Psoas muscle (tissue), 8 donors: ENCODE measurements around the gene REEP2. TPM values are rescaled to one million over a fixed set of nuclear protein-coding genes. Genes with fewer than 3 reads are reported as not detected.
"Not testable (repeated sequence)": the region's sequence is repeated elsewhere in the genome, so short reads cannot be mapped to it uniquely, and the experiment has no call there.

Experiments used
- ATAC-seq, 4 donors: fragments of 200-7000 bp; cut with Tn5 transposase; one replicate each; pipeline ENCODE4 v1.9.1; 2020; ENCODE audit warnings: moderate library complexity in 3 of 4, mild to moderate bottlenecking in 2 of 4
- DNase-seq, 2 donors: peaks; one replicate each; pipeline ENCODE4 v3.0.0-alpha.2; 2020
- H3K27ac ChIP-seq: fragments of 200-600 bp; one replicate; pipeline ENCODE4 v1.8.0; 2022
- H3K27me3 ChIP-seq, 3 donors: fragments of 200-600 bp in 1 of 3; one replicate each; pipeline versions ENCODE4 v1.6.1 to v1.8.0; 2013 to 2022; ENCODE audit warnings: low read length in 2 of 3, mild to moderate bottlenecking in 2 of 3, moderate library complexity in 1 of 3; ENCODE audit not compliant: insufficient read depth in 3 of 3
- H3K36me3 ChIP-seq, 2 donors: fragments of 200-600 bp in 1 of 2; one replicate each; pipeline versions ENCODE4 v1.6.1 to v1.8.0; 2013 to 2022; ENCODE audit warnings: low read depth in 1 of 2, mild to moderate bottlenecking in 1 of 2, moderate library complexity in 1 of 2; ENCODE audit not compliant: insufficient read depth in 1 of 2
- H3K4me1 ChIP-seq: fragments of 200-600 bp; one replicate; pipeline ENCODE4 v1.8.0; 2022
- H3K4me3 ChIP-seq: fragments of 200-600 bp; one replicate; pipeline ENCODE4 v1.8.0; 2022; ENCODE audit warnings: mild to moderate bottlenecking
- H3K9me3 ChIP-seq: fragments of 200-600 bp; one replicate; pipeline ENCODE4 v1.8.0; 2022
- CTCF ChIP-seq: fragments of 200-600 bp; IDR thresholded peaks from one replicate; pipeline ENCODE4 v1.8.0; 2022; ENCODE audit warnings: antibody characterized with exemption
- WGBS, 3 donors: extraction: QIAGEN DNeasy Blood & Tissue Kit; methylation state at CpG; one replicate each; pipeline versions ENCODE4 v1.1.6 to v1.1.7; 2013; 5-methylcytosine and 5-hydroxymethylcytosine counted together
- intact Hi-C, 2 donors: fragments of 100-400 bp; cut with DNase I; formaldehyde crosslinking; loops; one replicate each; pipeline versions ENCODE4 v1.11.0 to v1.14.2; 2022
- polyA plus RNA-seq, 3 donors: library from polyadenylated mRNA; stranded (reverse); fragments of 200-250 nt; gene quantifications; one replicate each; pipeline ENCODE4 v1.2.3, GENCODE V29; 2013
- total RNA-seq, 4 donors: library from RNA; stranded (reverse); fragmentation: NEBNext Ultra II Directional in 2 of 4; extraction: Animal tissue kit (Norgen Biotek cat#: 25700) in 2 of 4; gene quantifications; one replicate each; pipeline versions ENCODE4 v1.2.1 to v1.2.4, GENCODE V29; 2021 to 2023
- donor health status: healthy with polysubstance abuse.
- donor health status: DM: no; HTN: no; CAD: no; lungs with moderate emphysema.
- donor health status: Bipolar disorder and iron deficiency.
- donor health status: healthy.
- donor health status: DM: yes; HTN: yes; CAD: no.
- donor health status: DM: no; HTN: no; CAD: no.
- donor health status: DM: no; HTN: no; CAD: no.
- donor health status: DM: yes; HTN: yes; CAD: no.

REEP2 gene
- total and polyA plus RNA-seq, 7 donors, result 0.85 to 6.6 (median 2.4) TPM

GRCh38 chr5:138469540-138470321 lies 30.9 kb downstream of the REEP2 start:
- no peak for TF ChIP-seq CTCF
- WGBS, 3 donors, result 50 to 56% (median 52%) methylated on average over 8 of the region's 8 CpGs
- intact Hi-C loops, result loop anchor here in 1 of 2 donors (5.0 kb wide), 1 partner anchor 33 kb away; no protein-coding TSS in a partner anchor
- Histone ChIP-seq H3K9me3 (no peaks in the 10 kb centered on the region), H3K4me3 (no peak overlapping the region), H3K4me1 (peaks cover 5% of the 10 kb centered on the region), H3K36me3 (peaks cover 4 to 6% of the 10 kb centered on the region in 2 donors), H3K27me3 (no peaks in the 10 kb centered on the region), H3K27ac (no peak overlapping the region)
- DNase-seq, result peak in 1 of 2 donors; percentile 39
- peak in 3 of 4 donors; percentile 5 to 15 (median 12) for ATAC-seq

GRCh38 chr5:138470322-138471051 lies 31.6 kb downstream of the REEP2 start:
- TF ChIP-seq CTCF, result no peak
- WGBS, 3 donors, result 74 to 85% (median 77%) methylated on average over 3 of the region's 3 CpGs
- Histone ChIP-seq H3K4me3 (no peak overlapping the region), H3K4me1 (peaks cover 5% of the 10 kb centered on the region), H3K36me3 (peaks cover 4 to 6% of the 10 kb centered on the region in 2 donors), H3K27ac (no peak overlapping the region), H3K9me3 (no peaks in the 10 kb centered on the region), H3K27me3 (no peaks in the 10 kb centered on the region)
- ATAC-seq (peak in 2 of 4 donors; percentile 6 to 7), DNase-seq (no peak)
- intact Hi-C loops, result no loop called here

- H3K27me3 ChIP-seq, result no peaks in the 10 kb centered on the region
- WGBS, 3 donors, result 91 to 96% (median 92%) methylated on average over 2 of the region's 2 CpGs
- intact Hi-C loops, result no loop called here
- ATAC-seq (peak in 1 of 4 donors; percentile 0), DNase-seq (no peak)
- peaks cover 4 to 6% of the 10 kb centered on the region in 2 donors for H3K36me3 ChIP-seq
- H3K4me1 ChIP-seq, result peaks cover 5% of the 10 kb centered on the region
- no peak overlapping the region for H3K4me3 ChIP-seq
- no peak for TF ChIP-seq CTCF
- H3K27ac ChIP-seq, result no peak overlapping the region
- H3K9me3 ChIP-seq, result no peaks in the 10 kb centered on the region
Measured at GRCh38 chr5:138471052-138471361, 32.1 kb downstream of the REEP2 start.

GRCh38 chr5:138472353-138472752 lies 33.5 kb downstream of the REEP2 start:
- TF ChIP-seq CTCF, result no peak
- DNase-seq (no peak), ATAC-seq (no peak)
- peaks cover 0 to 4% of the 10 kb centered on the region in 2 donors for H3K36me3 ChIP-seq
- no peaks in the 10 kb centered on the region for H3K9me3 ChIP-seq
- 49 to 52% (median 50%) methylated on average over 6 of the region's 6 CpGs for WGBS, 3 donors
- intact Hi-C loops, result no loop called here
- no peak overlapping the region for H3K27ac ChIP-seq
- no peaks in the 10 kb centered on the region for H3K27me3 ChIP-seq
- no peak overlapping the region for H3K4me3 ChIP-seq
- no peaks in the 10 kb centered on the region for H3K4me1 ChIP-seq

GRCh38 chr5:138473151-138473550 lies 34.3 kb downstream of the REEP2 start:
- H3K36me3 ChIP-seq, H3K27me3 ChIP-seq, H3K4me1 ChIP-seq, H3K27ac ChIP-seq, H3K9me3 ChIP-seq, ATAC-seq, intact Hi-C loops, H3K4me3 ChIP-seq, DNase-seq: not testable (repeated sequence)
- 78 to 94% (median 89%) methylated on average over 5 of the region's 5 CpGs for WGBS, 3 donors
